NK-92 (cell line): ENCODE results near the gene URGCP.
"Not testable (repeated sequence)": the region's sequence is repeated elsewhere in the genome, so short reads cannot be mapped to it uniquely, and the experiment has no call there.

Experiments
- DNase-seq: peaks from one replicate; lab custom pipeline; 2025; ENCODE audit not compliant: unreplicated experiment; lab: John Stamatoyannopoulos, UW

Gene URGCP

GRCh38 chr7:43843296-43843695 is 63.1 kb downstream of the URGCP start:
- no peak for DNase-seq

GRCh38 chr7:43838201-43838658 is 68.2 kb downstream of the URGCP start:
- DNase-seq, result no peak

GRCh38 chr7:43834463-43835251 is 71.7 kb downstream of the URGCP start:
- no peak for DNase-seq

GRCh38 chr7:43830917-43831316 is 75.5 kb downstream of the URGCP start:
- DNase-seq, result not testable (repeated sequence)
